B cell (primary cell): ENCODE data around the gene KLHL26.

Experiments
- CTCF ChIP-seq: fragments of 200-600 bp; IDR thresholded peaks from one replicate; pipeline ENCODE4 v1.8.0; 2022; ENCODE audit warnings: antibody characterized with exemption, mild to moderate bottlenecking
- EZH2 ChIP-seq: IDR thresholded peaks from 2 replicates; pipeline ENCODE4 v1.6.1; 2012; ENCODE audit warnings: borderline replicate concordance, low read depth, mild to moderate bottlenecking, moderate library complexity, low read length; ENCODE audit not compliant: insufficient read depth, poor library complexity, severe bottlenecking

GRCh38 chr19:18626906-18627305 is 9.9 kb upstream of the KLHL26 start:
- TF ChIP-seq CTCF (no peak), EZH2 (no peak)
